Stimulated activated CD8-positive, alpha-beta memory T cell treated with anti-CD3 and anti-CD28 coated beads, Interleukin-12 subunit alpha, Interleukin-12 subunit beta, amount 100 ng/mL, for 24 hours (primary cell): ENCODE data around the gene SIGLEC6.

ENCODE experiments used
- DNase-seq: peaks from one replicate; pipeline ENCODE4 v3.0.0-alpha.2; 2020; ENCODE audit errors: extremely low read depth

The SIGLEC6 gene

DNA sequence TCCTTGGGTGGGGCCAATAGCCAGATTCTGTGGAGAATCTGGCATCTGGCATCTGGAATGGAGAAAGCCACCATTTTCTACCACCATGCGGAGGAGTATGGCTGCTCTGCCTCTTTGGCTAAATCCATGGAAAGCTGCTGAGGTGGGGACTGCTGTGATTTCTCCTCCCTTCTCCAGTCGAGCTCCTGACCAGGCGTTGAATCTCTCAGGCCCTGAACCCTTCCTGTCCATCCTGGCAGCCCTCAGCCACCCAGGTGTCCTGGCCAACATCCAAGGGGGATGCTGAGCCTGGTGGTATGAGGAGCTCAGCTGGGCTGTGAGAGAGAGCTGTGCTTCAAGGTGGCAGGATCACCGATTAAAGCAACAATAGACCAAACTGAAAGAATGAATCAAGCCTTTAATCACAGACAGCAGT is 17.4 kb upstream of the SIGLEC6 start:
- DNase-seq, result no peak

DNA sequence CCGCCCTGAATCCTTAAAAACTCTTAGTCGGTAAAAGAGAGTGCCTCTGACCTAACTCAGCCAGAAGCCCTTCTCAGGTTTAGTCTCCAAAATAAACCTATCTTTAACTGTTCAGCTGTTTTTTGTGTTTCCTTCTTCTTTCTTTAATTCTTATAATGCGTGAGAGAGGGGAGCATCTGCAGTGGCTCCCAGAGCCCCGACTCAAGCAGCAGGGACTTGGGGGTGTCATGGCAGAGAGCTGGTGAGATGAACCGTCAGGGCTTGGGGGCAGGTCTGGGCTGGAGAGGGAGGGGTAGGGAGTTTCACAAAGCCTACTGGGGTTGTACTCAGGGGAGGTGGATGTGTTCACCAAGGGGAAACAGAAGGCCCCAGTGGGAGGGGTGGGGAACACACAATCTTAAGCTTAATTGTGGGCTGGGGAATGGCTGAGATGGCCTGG is 16.8 kb upstream of the SIGLEC6 start:
- no peak for DNase-seq

DNA sequence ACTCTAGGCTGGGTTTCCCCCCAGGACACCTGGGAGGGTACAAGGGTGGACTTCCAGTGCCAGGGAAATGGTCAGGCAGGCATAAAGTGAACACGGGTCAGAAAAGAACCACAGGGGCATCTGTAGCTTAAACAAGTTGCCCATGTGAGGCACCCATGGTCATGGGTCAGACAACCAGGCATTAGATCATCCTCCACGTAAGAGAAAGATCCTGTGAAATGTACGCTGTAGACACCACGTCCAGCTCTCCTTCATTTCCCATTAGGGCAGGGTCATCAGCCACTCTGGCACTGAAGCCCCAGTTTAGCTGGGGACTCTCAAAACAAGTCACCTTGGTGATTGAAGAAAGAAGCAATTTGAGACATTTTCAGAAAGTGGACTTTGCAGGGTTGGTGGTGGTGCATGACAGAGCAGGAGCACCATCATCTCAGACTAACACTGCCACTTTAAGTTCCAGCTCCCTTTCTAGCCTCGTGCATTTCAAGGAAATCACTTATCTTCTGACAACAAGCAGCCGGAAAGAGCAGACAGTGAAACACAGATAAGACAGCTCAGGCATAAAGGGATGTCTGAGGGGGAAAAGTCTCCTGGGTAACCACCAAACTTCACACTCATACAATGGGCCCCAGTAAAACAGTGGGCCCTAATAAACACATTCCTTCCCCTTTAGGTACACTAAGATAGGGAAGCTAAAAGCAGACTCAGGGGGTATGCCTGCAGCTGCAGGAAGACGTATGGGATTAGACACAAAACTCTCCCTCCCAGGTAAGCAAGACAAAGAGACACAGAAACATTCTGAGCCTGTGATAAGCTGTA is 16.1 kb upstream of the SIGLEC6 start:
- DNase-seq, result no peak

DNA sequence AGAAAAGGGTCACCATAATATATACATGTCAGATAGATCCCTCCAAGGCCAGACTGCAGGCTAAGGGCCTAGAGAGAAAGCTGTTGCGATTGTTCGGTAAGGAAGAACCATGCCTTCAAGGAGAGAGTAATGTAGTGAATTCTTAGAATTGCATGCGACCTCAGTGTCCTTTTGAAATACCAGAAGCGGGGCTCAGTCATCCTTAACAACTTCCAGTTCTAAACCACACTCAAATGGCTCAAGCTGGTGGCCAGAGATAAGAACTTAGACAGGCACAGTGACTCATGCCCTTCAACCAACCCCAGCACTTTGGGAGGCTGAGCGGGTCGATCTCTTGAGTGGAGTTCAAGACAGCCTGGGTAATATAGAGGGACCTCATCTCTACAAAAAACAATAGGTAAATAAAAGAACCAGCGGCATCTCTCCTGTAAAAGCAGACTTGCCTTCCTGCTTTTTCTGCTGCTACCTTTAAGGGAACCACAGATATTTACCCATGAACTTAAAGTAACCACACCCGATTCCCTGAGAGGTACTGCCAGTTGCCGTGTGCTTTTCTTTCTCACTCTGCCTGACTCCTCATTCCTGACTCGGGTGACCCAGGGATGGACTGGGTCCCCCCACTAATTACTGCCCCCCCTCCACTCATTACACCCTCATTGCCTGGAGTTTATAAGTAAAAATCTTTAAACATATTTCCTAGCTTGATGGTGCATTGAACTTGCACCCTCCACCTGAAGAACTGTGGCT is 15.4 kb upstream of the SIGLEC6 start:
- DNase-seq, result no peak

DNA sequence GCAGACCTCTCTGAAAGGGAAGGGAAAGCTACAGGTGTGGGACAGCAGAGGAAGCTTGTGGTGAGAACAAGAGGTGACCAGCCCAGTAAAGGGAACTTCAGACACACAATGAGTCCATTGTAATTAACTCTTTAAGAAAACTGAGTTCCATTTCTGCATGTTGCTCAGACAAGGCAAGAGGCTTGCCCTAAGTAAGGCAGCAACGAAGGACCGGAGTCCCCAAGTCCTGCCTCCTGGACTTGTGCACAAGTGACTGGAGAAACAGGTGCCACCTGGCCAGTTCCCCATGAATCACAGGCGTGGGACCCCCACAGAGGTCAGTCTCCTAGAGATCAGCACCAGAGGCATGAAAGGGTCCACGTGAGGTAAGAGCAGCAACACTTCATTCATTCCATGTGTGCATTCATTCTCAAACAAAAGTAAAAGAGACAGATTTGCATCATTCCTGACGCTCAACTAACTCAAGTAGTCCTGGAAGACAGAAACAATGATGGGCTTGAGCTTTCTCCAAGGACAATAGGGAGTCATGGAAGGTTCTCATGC is 14.7 kb upstream of the SIGLEC6 start:
- DNase-seq, result no peak

DNA sequence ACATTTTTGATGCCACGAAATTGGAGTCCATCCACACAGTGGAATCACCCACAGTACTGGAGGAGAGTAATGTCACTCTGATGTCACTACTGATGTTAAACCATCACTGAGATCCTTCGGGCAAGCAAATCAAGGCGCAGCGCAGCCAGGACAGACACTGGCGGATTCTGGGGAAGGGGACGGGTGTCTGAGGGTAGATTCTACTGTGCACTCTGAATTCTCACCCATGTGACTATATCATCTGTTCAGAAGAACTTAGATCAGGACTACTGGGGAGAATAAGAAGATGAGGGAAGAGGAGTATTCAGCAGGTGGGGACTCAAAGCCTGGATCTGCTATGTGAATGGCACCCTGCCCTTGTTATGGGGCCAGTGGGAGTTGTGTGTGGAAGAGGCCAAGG is 12.6 kb upstream of the SIGLEC6 start:
- no peak for DNase-seq

DNA sequence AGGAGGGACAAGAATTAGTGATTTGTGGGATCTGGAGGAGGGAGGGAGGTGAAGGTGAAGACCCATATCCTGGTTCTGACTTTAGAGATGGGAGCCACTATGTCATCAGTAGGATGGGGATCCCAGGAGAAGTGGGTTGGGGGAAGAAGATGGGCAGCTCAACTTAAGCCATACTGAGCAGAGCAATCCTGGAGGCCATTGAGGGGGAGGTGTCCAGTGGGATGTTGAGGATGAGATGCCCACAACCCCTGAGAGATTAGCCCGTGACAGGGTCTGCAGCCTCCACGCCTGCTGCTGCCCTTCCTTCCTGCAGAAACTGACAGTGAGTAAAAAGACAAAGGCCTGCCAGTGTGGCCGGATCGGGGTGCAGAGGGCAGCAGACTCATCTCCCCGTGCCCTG is 11.2 kb upstream of the SIGLEC6 start:
- no peak for DNase-seq

DNA sequence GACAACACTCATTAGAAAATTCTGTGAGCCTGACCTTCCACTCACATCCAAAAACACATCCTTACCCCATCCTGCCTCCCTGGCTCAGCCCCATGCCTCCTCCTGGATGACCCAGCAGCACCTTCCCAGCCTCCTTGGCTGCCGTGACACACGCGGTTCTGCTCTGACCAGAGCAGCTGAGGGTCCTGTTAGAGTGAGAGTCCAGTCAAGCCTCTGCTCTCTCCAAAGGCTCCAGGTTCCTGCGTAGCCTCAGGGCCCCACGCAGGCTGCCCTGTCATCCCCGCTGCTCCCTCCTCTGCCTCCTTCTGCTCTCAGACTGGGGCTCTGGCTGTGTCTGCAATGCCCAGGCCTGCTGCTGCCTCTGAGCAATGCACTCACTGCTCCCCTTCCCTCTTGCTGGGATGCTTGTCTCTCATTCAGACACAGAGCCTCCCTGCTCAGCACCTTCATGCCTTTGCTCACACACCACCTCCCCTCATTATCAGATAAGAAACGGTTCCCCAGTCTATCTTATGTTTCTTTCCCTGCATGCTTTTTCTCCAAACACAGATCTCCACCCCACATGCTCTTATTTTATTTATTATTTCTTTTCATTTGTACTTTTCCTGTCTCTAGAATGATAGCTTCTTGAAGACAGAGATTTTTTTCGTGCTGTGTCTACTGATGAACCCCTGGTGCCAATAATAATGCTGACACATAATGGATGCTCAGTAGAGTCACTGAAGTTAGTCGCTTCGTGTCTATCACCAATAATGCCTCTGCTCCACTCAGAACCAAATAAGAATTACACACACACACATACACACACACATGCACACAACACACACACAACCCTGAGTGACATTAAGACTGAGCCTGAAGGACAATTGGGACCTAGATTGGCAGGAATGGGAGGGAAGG is 10.2 kb upstream of the SIGLEC6 start:
- no peak for DNase-seq

DNA sequence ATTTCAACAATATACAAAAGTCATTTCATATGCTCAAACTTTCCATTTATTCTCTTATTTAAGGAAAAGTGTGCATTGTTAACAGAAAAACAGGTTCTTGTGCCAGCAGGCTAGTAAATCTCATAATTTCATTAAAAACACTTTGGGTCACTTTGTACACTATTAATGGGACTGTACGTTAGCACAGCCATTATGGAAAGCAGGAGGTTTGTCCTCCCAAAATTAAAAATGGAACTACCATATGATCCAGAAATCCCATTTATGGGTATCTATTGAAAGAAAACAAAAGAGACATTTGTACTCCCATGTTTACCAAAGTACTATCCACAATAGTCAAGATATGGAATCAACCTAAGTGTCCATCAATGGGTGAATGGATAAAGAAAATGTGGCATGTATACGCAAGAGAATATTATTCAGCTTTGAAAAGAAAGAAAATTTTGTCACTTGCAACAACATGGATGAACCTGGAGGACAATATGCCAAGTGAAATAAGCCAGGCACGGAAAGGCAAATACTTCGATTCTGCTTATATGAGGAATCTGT is 8.4 kb upstream of the SIGLEC6 start:
- DNase-seq, result no peak

DNA sequence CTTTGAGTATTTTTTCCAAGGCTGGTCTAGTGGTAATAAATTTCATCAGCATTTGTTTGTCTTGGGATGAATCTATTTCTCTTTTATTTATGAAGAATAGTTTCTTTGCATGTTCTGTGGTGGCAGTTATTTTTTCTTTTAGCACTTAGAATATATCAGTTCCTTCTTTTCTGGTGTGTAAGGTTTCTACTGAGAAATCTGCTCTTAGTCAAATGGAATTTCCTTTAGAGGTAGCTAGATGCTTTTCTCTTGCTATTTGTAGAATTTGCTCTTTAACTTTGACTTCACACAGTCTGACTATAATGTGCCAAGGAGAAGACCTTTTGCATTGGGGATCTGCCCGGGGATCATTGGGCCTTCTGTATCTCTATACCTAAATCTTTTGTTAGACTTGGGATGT is 4.1 kb upstream of the SIGLEC6 start:
- DNase-seq, result no peak

DNA sequence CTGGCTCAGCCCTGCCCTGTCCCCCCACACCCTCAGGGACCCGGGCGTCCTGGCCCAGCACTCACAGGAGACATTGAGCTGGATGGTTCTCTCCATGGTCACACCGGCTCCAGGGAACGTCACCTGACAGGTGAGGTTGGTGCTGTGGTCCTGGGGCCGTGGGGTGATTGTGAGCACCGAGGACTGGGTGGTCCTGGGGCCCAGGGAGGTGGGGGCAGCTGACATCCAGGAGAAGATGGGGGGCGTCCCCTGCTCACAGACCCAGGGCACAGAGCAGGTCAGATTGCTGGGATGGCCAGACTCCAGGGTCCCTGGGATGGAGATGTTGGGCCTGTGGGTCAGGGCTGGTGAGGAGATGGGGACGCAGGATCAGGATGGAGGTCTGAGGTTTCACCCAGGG is 854 bp downstream of the SIGLEC6 start:
- no peak for DNase-seq

DNA sequence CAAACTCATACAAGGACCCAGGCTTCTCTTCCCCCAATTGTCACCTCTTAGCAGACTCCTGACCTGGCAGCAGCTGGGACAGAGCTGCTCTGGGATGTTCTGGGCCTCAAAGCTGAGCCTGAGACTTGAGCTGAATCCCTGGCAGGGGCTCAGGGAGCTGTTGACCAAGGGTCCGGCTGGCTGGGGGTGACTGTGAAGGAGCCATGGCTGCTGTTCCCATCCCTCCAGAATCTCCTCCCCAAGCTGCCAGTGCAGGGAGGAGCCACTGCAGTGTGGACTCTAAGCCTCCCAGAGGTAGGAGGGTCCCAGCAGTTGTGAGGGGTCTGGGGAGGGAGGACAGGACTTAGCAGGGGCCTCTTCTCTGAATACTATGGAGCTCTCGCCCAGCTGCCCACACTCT is 2.2 kb downstream of the SIGLEC6 start:
- no peak for DNase-seq

DNA sequence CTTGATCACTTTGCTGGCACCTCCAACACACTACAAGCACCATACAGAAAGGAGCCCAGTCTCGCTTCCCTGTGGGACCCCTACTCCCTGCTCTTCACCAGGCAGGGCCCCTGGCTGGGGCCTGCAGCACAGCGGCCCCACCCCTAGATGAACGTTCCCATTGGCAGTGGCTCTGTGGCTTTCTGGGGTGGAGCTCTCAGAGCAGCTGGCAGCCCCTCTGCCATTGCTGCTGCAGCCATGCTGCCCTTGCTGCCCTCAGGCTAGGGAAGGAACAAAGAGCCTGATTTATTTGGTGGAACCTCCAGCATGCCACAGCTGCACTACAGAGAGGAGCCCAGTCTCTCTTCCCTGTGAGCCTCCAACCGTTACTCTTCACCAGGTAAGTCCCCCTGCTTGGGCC is 5.8 kb downstream of the SIGLEC6 start:
- DNase-seq, result no peak

DNA sequence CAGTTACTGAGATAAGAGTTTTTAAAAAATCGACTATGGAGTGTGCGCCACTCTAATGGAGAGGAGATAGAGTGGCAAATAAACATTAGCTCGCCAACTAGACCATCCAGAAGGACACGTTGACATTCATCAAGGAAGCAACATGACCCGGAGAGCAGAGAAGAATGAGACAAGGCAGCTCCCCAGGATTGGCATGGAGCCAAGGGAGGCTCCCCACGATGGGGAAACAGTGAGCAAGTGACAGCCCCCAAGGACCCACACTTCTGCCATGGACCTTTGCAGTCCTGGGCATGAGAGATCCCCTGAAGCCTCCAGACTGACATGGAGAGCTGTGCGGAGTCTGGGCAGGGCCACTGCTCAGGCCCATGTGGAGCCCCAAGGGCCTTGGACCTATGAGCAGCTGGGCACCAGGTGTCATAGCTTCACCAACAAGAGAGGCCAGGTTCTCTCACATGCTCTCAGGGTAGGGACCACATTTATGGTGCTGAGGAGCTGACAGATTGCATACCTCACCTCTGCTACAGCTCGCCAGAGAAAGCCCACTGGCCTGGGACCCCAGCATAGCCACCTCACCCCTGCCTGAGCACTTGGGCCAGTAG is 6.7 kb downstream of the SIGLEC6 start:
- no peak for DNase-seq

DNA sequence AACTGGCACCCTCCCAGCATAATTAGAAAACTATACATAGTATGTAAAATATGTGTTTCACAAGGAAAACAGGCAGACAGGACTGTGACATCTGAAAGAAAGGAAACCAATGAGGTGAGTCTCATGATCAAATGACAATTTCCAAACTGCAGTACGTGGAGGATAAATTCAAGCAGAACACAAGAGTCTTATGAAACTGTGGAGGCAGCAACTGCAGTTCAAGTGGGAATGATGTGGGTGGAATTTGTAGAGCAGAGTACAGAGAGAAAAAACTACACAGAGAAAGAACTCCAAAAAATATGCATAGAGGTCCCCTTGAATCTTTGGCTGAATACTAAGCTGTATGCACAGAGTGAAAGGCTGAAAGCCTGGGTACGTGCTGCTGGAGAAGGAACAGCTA is 9.7 kb downstream of the SIGLEC6 start:
- no peak for DNase-seq

DNA sequence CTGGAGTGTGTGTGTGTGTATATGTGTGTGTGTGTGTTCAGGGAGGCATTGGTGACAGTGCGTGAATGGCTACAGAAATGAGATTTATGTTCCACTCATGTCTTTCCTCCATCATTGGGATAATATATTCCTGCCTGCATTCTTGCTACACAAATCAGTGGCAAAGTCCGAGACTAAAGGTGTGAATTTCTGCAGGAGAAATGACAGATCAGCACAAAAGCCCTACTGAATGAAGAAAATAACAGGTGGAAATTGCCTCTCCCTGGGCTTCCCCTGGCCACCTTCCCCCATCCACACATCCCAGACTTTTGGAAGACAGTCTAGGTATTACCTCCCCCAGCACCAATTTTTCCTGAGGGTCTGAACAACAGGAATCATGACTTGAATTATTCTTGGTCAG is 10.1 kb downstream of the SIGLEC6 start:
- no peak for DNase-seq

DNA sequence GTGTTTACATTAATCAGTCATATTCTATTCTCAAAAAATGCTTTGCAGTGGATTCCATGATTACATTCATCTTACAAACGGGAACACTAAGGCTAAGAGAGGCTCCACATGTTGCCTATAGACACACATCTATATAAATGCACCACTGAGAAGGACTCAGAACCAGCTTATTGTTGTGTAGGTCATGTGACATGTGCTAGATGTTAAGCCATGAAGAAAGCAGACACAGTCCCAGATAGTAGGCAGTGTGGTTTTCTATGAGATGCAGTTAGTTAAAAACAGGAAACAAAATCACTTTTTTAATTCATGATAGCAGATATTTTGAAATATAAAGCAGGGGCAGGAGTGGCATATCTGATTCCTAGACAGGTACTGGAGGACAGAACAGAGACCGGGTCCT is 10.7 kb downstream of the SIGLEC6 start:
- no peak for DNase-seq

DNA sequence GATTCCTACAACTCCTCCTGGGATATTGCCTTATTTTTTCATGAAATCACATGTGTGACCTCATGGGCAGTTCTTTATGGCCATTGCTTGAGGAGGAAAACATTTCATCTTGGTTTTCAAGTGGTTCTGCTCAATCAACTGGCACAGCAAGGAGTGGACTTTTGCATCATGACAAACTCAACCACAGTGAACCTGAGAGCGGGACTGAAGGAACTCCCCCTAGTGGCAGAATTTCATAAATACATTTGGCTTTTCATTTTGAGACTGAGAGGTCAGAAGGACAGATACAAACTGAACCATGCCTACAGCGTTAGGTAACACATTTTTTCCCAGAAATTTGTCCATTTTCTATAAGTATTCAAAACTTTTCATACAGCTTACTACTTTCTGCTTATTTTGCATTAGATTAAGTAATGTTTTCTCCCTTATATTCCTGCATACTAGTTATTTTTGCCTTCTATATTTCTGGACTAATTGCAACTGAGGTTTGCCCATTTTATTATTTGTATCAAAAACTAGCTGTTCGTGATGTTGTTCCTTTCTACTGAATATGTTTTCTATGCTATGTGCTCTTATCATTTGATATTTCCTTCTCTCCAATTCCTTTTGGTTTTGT is 16.5 kb downstream of the SIGLEC6 start:
- DNase-seq, result no peak

DNA sequence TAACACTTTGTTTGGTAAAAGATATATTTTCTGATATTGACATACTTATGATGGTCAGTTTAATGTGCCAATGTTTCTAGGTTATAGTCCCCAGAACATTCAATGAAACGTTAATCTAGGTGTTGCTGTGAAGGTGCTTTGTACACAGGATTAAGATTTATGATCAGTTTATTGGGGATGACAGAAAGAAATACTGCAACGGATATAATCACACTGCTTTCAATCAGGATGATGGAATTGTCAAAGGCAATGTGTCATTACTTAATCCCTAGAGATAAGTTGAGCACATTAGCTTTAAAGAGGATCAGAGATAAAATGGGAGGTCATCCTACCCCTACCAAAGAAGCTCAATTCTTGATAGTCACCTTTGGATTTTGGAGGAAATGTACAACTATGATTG is 17.5 kb downstream of the SIGLEC6 start:
- no peak for DNase-seq

DNA sequence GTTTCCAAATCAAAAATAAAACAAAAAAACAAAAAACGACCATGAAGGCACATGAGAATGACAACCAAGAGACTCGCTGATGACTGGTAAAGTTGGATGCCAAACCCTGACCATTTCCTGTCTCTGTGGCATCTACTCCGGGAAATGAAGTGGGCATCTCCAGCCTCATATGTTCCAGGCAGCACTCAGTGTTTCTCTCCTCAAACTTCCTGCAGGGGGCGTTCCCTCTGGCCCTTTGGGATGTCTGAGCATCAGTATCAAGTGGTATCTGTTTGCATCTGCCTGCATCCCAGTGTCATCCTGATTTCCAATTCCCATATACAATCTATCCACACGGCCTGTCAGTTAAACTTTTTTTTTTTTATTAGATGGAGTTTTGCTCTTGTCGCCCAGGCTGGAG is 20.1 kb downstream of the SIGLEC6 start:
- DNase-seq, result no peak
